ENCODE measurements around the gene STRN3.
A peak's percentile ranks its signal among the peaks of the same experiment; 100 is the strongest.
"Not testable (repeated sequence)": the region's sequence is repeated elsewhere in the genome, so short reads cannot be mapped to it uniquely, and the experiment has no call there.

Gene STRN3

GRCh38 chr14:31026077-31026449 is at the start of gene STRN3:
STRN3 (minus strand) TSS chr14:31026379; CDS start chr14:31026185, 194 bp downstream.
- intact Hi-C loops (cut with DNase I) = loop anchor here (5.0 kb wide), 1 partner anchor 181 kb away; the partner anchor contains the start of gene HECTD1
- DNase-seq = no peak

GRCh38 chr14:31075144-31075543 is 49.0 kb upstream of the STRN3 start:
- intact Hi-C loops (cut with DNase I) = no loop called here
- DNase-seq = no peak

GRCh38 chr14:31071151-31071550 is 45.0 kb upstream of the STRN3 start:
- intact Hi-C loops (cut with DNase I) = no loop called here
- no peak for DNase-seq

- intact Hi-C loops (cut with DNase I) = no loop called here
- no peak for DNase-seq
Observed at GRCh38 chr14:31070431-31070830, 44.3 kb upstream of the STRN3 start.

GRCh38 chr14:31069343-31069742 is 43.2 kb upstream of the STRN3 start:
- DNase-seq = no peak
- intact Hi-C loops (cut with DNase I) = no loop called here

GRCh38 chr14:31068235-31068634 is 42.1 kb upstream of the STRN3 start:
- intact Hi-C loops (cut with DNase I) = no loop called here
- DNase-seq = no peak

GRCh38 chr14:31062908-31063307 is 36.7 kb upstream of the STRN3 start:
- intact Hi-C loops (cut with DNase I); DNase-seq: not testable (repeated sequence)

GRCh38 chr14:31060253-31060875 is 34.2 kb upstream of the STRN3 start:
- intact Hi-C loops (cut with DNase I) = no loop called here

GRCh38 chr14:31059152-31059924 is 33.2 kb upstream of the STRN3 start:
- intact Hi-C loops (cut with DNase I) = no loop called here
- no peak for DNase-seq

More at GRCh38 chr14:31060253-31060875, 34.2 kb upstream of the STRN3 start:
- DNase-seq = no peak

- DNase-seq = no peak
- intact Hi-C loops (cut with DNase I) = no loop called here
Observed at GRCh38 chr14:31057701-31058364, 31.7 kb upstream of the STRN3 start.

GRCh38 chr14:31057035-31057434 is 30.9 kb upstream of the STRN3 start:
- intact Hi-C loops (cut with DNase I) = no loop called here
- no peak for DNase-seq

- peak in 1 of 10 donors; percentile 47 for DNase-seq
- intact Hi-C loops (cut with DNase I) = not testable (repeated sequence)
Observed at GRCh38 chr14:31052905-31053586, 26.9 kb upstream of the STRN3 start.

GRCh38 chr14:31051511-31051910 is 25.3 kb upstream of the STRN3 start:
- DNase-seq = no peak
- intact Hi-C loops (cut with DNase I) = no loop called here

- intact Hi-C loops (cut with DNase I) = no loop called here
- no peak for DNase-seq
Observed at GRCh38 chr14:31051023-31051422, 24.8 kb upstream of the STRN3 start.

GRCh38 chr14:31047503-31047902 is 21.3 kb upstream of the STRN3 start:
- intact Hi-C loops (cut with DNase I) = no loop called here
- no peak for DNase-seq

GRCh38 chr14:31045501-31046080 is 19.4 kb upstream of the STRN3 start:
- no peak for DNase-seq
- intact Hi-C loops (cut with DNase I) = no loop called here

- intact Hi-C loops (cut with DNase I) = no loop called here
- no peak for DNase-seq
Observed at GRCh38 chr14:31043379-31043778, 17.2 kb upstream of the STRN3 start.

GRCh38 chr14:31042893-31043292 is 16.7 kb upstream of the STRN3 start:
- peak in 1 of 10 donors; percentile 51 for DNase-seq
- intact Hi-C loops (cut with DNase I) = not testable (repeated sequence)

- intact Hi-C loops (cut with DNase I) = no loop called here
- DNase-seq = no peak
Observed at GRCh38 chr14:31042300-31042699, 16.1 kb upstream of the STRN3 start.

- intact Hi-C loops (cut with DNase I) = no loop called here
- no peak for DNase-seq
Observed at GRCh38 chr14:31038521-31039166, 12.5 kb upstream of the STRN3 start.
